A549 (cell line): ENCODE data around the gene FXYD7.

Experiments
- CBX2 ChIP-seq: fragments of 200-600 bp; sonication (generic); IDR thresholded peaks from 2 replicates; pipeline ENCODE4 v1.6.1; 2016; ENCODE audit warnings: low read depth, mild to moderate bottlenecking, borderline replicate concordance
- ELK1 ChIP-seq: fragments of 150-350 bp; IDR thresholded peaks from 2 replicates; pipeline ENCODE4 v1.6.1; 2014; ENCODE audit warnings: low read depth, mild to moderate bottlenecking, low read length
- EP300 ChIP-seq, 2 experiments: fragments of >200 bp; sonication (Bioruptor Twin); formaldehyde crosslinking; IDR thresholded peaks; 2 replicates in 1 of 2; 3 replicates in 1 of 2; pipeline ENCODE4 v1.6.1; 2016 to 2017
- HMGXB4 ChIP-seq: fragments of 250-450 bp; sonication (Bioruptor Pico); IDR thresholded peaks from 2 replicates; pipeline ENCODE4 v1.5.0; 2021; ENCODE audit warnings: mild to moderate bottlenecking, moderate library complexity, borderline replicate concordance
- JUNB ChIP-seq: fragments of >200 bp; sonication (Bioruptor Twin); formaldehyde crosslinking; IDR thresholded peaks from 2 replicates; pipeline ENCODE4 v1.6.1; 2016
- POLR2A ChIP-seq: IDR thresholded peaks from 2 replicates; pipeline ENCODE4 v1.6.1; 2012; ENCODE audit warnings: mild to moderate bottlenecking, low read length
- RAD21 ChIP-seq, 2 experiments: fragments of >200 bp in 1 of 2; sonication (Bioruptor Twin) in 1 of 2; formaldehyde crosslinking in 1 of 2; IDR thresholded peaks in 1 of 2; conservative IDR thresholded peaks in 1 of 2; 2 replicates in 1 of 2; 3 replicates in 1 of 2; pipeline ENCODE4 v1.6.1; 2012 to 2018; ENCODE audit warnings: inconsistent platforms in 1 of 2
- TF ChIP-seq, protein P1 (sequence below): fragments of >200 bp; sonication (Bioruptor Twin); formaldehyde crosslinking; IDR thresholded peaks from 3 replicates; pipeline ENCODE4 v1.5.1; 2016

- TF ChIP-seq, protein P1, sequence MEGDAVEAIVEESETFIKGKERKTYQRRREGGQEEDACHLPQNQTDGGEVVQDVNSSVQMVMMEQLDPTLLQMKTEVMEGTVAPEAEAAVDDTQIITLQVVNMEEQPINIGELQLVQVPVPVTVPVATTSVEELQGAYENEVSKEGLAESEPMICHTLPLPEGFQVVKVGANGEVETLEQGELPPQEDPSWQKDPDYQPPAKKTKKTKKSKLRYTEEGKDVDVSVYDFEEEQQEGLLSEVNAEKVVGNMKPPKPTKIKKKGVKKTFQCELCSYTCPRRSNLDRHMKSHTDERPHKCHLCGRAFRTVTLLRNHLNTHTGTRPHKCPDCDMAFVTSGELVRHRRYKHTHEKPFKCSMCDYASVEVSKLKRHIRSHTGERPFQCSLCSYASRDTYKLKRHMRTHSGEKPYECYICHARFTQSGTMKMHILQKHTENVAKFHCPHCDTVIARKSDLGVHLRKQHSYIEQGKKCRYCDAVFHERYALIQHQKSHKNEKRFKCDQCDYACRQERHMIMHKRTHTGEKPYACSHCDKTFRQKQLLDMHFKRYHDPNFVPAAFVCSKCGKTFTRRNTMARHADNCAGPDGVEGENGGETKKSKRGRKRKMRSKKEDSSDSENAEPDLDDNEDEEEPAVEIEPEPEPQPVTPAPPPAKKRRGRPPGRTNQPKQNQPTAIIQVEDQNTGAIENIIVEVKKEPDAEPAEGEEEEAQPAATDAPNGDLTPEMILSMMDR, result no peak
- TF ChIP-seq CBX2 (no peak), POLR2A (no peak), HMGXB4 (CRISPR knock-in tag) (no peak), JUNB (no peak), EP300 (IDR thresholded peaks at IDR 0.05) (no peak), RAD21 (conservative IDR thresholded peaks at IDR 0.05 in 1 of 2, IDR thresholded peaks at IDR 0.05 in 1 of 2) (no peak), ELK1 (no peak)
These were observed 1.2 kb downstream of the FXYD7 start for GRCh38 chr19:35144259-35144599.
